Stimulated activated CD8-positive, alpha-beta memory T cell treated with anti-CD3 and anti-CD28 coated beads, Interleukin-12 subunit alpha, Interleukin-12 subunit beta, amount 100 ng/mL, for 24 hours (primary cell): Measurements from ENCODE around the gene RTN4.

Experiments
- DNase-seq: peaks from one replicate; pipeline ENCODE4 v3.0.0-alpha.2; 2020; ENCODE audit errors: extremely low read depth

The RTN4 gene

DNA sequence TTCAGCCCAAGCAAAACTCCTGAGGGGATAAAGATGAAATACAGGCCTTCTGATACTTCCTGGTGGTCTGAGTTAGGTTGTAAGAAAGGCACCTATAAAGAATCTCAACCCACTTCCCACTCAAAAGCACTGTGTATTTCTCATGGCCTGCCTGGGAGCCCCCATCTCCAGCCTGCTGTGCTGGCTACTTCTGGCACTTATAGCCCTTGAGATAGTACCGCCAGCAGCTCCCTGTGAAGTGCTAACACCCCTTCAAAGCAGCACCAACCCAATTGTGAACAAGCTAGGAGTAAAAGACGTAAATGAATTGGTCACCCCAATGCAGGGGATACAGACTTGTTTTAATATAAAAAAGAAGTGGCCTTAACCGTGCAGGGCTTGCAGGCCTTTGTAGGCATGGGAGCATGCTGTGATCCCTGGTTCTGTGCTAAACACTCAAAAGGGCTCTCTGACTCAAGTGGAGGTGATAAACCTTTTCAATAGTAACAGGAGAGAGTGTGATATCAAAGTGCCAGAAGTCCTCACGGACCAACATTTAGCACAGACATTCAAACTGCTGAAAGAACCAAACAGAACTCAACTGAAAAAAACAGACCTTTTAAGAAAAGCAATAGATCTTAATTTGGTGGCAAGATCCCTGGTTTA is 80.8 kb downstream of the RTN4 start:
- DNase-seq: no peak

DNA sequence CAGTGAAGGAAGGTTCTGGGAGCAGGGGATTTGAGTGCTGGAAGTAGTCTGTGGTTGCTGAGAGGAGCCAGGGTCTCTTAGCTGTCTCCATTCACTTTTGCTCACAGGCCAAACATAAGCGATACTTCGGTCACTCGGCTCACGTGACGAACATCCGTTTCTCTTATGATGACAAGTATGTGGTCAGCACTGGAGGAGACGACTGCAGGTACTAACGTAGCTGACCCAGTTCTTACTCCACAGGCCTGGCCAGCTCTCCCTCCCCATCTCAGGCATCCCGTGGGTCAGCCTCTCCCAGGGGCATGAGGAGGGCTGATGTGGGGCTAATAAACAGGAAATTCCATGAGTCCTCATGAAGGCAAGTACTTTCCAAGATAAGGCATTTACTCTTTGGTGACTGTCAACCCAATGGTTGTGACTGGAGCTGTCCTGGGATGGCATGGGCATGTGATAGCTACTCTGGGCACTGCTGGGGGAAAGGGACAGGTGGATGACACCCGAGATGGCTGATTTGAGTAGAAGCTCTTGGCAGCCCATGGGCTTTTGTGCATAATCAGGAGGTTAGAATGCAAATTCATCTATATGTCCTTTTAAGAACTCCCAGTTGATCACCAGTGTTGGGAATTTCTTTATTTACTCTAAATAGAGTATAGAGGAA is 81.6 kb downstream of the RTN4 start:
- no peak for DNase-seq

DNA sequence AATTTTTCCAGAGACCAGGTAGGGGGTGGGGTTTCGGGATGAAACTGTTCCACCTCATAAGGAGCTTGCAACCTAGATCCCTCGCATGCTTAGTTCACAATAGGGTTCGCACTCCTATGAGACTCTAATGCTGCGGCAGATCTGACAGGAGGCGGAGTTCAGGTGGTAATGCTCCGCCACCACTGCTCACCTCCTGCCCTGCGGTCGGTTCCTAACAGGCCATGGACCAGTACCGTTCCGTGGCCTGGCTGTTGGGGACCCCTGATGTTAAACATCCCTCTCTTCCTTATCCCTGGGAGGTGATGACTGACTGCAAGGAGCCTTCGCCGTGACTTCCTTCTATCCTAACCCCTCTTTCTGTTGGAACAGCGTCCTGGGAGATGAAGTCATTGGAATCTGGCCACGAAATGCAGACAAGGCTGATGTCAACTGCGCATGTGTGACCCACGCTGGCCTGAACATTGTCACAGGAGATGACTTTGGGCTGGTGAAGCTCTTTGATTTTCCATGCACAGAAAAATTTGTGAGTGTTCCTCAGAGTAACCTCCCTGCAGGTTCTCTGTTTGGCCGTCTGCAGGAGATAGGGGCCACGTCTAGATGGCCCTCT is 82.4 kb downstream of the RTN4 start:
- no peak for DNase-seq

DNA sequence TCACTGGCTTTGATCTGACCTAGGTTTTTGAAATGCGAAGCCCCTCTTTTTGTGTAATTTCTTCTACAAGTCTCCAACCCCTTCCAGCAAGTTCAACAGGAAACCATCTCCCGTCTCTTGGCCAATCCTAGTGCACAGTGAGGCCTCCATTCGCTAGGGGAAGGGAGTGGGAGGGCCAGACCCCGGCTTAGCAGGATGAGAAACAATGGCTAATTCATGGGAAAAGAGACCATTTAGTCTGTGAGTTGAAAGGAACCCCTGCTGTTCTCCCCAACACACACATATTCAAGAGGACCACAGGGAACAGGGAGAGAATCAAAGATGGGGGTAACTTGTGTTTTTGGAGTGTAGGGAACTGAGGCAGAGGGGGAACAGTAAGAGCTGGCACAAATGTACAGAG is 83.0 kb downstream of the RTN4 start:
- no peak for DNase-seq

DNA sequence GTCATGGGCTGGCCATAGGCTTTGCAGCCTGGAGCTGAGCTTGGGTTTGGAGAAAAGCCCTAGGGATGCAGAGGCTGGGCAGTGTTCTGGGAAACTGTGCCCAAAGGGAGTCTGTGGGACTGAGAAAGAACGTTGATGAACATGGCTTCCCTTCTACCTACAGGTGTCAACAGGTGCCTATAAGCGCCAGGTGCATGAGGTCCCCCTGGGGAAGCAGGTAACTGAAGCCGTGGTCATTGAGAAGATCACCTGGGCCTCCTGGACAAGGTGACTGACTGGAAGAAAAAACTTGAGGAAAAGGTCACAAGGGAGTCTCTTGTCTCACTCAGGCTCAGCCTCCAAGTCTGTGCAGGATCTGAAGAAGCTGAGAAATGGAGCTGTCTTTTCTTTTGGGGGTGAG is 83.4 kb downstream of the RTN4 start:
- DNase-seq: no peak

DNA sequence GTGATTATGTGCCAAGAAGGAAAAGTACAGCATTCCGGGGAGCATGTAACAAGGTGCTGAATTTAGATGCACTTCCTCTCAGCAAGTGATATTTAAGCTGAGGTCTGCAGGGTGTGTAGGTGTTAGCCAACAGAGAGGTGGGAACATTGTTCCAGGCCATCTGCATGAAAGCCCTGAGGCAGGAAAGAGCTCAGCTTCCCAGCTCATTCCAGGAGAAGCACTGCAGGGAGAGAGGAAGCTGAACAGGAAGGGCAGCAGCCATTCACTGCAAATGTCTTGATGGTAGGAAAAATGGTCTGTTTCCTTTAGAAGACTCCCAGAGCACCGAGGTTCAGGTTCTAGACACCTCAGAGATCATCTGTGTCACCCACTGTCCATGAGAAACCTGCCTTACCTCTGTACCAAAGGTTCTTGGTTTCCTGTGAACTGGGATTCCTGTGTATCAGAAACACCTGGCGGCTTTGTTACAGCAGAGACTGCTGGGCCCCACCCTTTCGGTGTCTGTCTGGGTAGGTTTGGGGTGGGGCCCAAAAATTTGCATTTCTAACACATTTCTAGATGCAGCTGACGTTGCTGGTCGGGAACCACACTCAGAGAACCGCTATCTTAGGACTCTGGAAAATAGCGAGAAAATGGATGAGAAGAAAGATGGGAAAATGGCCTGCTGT is 84.0 kb downstream of the RTN4 start:
- no peak for DNase-seq

DNA sequence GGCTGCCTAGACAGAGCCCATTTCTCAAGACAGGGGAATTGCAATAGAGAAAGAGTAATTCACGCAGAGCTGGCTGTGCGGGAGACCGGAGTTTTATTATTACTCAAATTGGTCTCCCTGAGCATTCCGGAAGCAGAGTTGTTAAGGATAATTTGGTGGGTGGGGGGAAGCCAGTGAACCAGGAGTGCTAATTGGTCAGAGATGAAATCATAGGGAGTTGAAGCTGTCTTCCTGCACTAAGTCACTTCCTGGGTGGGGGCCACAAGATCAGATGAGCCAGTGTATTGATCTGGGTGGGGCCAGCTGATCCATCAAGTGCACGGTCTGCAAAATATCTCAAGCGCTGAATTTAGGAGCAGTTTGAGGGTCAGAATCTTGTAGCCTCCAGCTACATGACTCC is 84.8 kb downstream of the RTN4 start:
- no peak for DNase-seq

DNA sequence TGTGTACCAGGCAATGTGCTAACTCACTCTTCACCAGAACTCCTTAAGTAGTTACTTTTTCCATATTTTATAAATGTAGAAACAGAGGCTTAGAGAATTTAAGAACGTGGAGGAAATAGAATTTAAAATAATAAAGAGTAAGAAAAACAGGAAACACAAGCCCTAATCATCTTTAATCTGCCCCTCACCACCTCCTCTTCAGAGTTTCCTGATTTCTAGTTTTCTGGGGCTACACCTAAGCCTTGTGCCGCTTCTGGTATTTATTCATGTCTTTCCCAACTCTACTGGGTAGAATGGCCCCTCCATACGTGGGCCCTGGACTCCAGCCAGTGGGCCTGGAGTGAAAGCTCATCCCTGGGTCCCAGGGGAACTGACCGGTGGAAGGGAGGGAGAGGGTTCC is 85.4 kb downstream of the RTN4 start:
- no peak for DNase-seq

DNA sequence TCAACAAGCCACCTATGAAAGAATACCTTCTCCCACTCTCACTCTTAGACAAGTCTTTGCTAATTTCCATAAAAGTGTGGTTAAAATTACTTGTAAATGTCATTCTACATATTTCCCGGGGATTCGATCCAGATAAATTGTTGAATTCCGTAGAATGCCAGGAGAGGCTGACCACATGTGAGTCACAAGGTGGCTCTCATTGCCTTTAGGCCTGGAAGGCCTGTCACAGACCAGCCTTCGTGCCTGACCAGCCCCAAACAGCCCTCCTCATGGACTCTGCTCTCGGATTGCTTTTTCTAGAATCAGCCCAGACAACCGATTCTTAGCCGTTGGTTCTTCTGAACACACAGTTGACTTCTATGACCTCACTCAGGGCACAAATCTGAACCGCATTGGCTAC is 86.0 kb downstream of the RTN4 start:
- no peak for DNase-seq

DNA sequence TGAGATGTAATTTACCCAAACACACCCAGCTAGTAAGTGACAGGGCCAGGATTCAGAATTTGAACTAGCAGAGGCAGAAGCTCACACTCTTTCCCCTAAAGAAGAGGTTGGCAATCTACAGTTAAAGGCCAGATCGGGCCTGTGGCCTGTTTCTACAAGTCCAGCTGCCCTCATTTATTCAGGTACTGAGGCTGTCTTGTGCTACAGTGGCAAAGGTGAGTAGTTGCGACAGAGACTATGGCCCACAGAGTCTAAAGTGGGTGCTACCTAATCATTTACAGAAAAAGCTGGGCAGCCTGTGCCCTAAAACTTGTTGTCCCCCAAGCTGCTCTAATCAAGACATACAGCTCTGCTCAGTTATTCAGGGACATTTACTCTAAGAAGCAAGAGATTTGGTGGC is 86.8 kb downstream of the RTN4 start:
- no peak for DNase-seq

DNA sequence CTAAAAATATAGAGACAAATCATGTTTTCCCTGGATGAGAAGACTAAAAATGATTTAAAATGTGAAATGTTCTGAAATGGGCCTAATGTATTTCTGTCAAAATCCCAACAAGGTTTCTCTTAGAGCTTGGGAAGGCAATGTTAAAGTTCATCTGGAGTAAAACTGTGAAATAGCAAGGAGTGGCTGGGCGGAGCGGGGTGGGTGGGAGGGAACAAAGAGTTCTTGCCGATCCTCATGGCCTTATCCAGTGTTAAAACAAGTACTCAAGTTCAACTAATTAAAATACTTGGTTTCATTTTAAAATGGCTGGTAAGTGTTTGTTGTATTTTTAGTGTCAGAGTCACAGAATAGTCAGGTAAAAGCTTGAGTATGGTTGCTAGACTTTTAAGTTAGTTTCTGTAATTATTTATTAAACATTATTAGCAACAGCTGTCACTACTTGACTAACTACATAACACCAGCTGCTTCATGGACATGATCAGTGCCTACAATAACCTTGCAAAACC is 87.3 kb downstream of the RTN4 start:
- DNase-seq: no peak

DNA sequence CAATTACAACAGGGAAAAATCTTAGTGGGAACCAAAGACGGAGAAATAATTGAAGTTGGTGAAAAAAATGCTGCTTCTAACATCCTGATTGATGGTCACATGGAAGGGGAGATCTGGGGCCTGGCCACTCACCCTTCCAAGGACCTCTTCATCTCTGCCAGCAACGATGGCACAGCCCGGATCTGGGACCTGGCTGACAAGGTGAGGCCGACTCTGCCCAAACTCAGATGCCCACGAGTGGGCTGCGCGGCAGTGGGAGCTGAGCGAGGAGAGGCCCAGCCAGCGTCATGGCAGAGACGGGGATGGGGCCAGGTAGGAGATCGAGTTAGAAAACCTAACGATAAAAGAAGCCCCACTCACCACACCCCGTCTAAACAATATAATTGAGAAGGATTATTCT is 87.7 kb downstream of the RTN4 start:
- DNase-seq: no peak

DNA sequence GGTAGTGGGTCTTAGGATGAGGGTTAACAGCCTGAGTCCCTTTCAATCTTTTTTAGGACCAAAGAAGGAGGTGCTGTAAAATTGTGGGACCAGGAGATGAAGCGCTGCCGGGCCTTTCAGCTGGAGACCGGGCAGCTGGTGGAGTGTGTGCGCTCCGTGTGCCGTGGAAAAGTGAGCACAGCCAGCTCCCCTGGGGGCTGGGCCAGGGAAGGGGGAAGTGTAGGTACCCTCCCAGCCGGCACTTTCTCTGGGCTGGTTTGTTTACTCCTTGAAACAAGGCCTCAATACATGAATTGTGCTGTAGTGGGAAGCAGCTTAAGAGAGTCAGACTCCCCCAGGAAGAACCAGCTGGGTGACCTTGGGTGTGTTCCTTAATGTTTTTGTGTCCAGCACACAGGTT is 90.1 kb downstream of the RTN4 start:
- no peak for DNase-seq

DNA sequence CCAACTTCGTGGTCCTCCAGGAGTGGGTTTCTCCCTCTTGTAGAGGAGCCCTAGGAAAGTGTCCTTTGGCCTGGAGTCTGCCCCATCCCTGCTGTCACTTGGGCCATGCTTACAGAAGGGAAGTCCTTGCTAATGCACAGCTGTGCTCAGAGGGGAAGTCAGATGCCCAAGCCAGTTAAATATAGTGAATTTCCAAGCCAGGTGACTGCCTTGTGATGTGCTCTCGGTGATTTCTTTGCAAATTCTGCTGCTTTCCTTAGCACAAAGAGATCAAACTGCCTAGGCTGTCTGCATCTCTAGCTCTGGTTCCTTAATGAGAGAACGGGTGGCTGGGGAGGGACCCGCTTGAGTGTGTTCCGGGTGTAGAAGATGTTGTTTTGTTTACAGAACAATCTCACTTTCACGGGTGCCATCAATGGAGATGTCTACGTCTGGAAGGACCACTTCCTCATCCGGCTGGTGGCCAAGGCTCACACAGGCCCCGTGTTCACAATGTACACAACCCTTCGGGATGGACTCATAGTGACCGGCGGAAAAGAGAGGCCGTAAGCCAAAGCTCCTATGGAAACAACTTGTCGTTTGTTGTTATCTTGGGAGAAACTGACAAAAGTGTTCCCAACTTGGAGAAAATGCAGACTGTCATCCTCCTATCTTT is 91.4 kb downstream of the RTN4 start:
- DNase-seq: no peak

DNA sequence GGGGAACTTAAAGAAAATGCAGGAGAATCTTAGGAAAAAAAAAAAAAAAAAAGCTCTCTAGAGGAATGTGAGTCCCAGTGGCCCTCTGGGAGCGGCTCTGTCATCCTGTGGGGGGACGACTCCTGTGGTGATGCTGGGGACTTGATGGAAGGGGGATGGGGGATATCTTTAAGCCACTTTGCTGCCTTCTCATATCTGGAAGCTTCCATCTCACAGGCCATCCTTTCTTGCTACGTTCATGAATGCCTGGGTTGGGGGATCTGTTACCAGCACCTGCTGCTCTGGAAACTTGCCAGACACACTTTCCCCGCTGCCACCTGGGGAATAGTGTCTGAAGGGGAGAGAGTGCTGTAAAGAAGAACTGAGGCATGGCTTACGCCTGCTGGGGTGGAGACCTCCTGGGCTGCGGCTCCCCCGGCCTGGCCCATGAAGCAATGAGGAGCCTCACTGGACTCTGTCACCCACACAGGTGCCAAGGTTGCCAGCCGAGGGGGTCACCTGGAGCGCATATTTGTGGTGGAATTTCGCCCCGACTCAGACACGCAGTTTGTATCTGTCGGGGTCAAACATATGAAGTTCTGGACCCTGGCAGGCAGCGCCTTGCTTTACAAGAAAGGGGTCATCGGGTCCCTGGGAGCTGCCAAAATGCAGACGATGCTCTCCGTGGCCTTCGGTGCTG is 92.8 kb downstream of the RTN4 start:
- DNase-seq: no peak

DNA sequence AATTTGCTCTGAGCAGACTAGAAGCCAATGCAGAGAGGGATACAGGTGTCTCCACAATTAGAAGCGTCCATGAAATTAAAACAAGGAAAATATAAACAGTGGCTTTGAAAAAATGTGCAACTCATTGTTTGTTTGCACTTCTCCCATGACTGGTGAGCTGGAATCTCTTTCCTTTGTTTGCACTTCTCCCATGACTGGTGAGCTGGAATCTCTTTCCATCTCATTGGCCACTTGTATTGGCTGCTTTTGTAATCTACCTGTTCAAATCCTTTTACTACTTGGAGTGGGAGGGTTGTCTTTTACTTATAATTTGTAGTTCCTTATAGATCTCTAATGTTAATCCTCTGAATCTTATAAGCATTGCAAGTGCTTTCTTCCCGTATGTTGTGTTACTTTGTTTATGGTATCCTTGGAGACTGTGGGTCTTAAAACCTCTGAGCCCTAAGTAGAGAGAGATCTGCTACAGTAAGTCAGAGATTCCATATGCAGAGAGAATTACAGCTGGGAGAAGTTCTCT is 94.1 kb downstream of the RTN4 start:
- DNase-seq: no peak

DNA sequence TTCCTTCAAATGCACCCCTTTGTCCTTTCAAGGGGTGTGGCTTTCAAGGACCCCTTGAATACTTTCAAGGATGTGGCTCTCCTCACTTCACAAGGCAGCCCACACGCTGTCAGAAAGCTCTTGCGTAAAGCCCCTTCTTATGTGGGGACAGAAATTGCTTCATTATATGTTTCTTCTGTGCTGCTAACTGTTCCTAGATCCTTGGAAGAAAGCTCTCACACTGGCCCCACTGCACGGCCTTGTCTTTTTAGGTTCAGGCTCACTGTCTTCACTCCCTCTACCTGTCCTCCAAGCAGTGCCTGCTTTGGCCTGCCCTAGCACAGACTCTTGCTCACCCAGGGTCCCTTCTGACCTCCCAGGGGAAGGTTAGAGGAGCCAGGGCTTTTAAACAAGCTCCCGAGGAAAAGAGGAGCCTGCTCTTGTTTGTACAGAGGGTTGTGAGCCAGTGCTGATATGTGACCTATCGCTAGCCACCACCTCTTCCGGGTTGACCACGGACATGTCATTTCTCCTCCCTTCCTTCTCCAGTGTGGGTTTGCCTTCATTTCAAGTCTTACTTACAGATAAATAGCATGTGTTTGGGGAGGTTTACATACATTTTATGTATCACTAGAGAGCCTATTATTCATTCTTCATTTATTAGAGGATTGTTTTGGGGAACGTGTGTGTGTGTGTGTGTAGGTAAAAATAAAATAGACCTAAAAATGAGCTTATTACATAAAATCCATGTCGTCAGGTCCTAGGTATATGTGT is 94.7 kb downstream of the RTN4 start:
- DNase-seq: no peak

DNA sequence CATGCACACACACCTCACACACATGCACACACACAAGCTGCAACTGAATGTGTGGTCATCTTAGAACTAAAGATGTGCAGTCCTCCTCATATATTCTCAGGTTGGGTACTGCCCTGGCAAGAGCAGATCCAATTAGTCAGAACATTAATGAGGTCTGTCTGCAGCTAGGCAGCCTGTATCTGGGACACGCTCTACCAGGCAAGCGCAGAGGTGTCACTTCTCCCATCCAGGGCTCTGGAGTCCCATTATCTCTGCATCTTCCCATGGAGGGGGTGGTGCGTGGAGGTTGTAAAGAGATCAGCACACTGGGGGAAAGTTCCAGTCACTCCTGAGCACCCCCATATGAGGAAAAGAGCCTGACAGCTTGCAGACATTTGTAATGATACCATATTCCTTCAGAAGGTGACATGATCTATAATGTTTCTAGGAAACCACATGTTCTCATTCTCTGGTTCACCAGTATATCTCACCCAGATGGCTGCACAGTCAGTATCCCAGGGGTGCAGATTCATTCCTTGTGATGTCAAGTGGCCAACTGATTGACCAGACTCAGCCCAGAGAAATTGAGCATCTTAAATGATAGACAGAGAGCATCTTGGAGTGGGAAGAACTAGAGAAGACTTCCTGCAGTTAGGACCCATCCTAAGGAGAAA is 95.4 kb downstream of the RTN4 start:
- DNase-seq: no peak

DNA sequence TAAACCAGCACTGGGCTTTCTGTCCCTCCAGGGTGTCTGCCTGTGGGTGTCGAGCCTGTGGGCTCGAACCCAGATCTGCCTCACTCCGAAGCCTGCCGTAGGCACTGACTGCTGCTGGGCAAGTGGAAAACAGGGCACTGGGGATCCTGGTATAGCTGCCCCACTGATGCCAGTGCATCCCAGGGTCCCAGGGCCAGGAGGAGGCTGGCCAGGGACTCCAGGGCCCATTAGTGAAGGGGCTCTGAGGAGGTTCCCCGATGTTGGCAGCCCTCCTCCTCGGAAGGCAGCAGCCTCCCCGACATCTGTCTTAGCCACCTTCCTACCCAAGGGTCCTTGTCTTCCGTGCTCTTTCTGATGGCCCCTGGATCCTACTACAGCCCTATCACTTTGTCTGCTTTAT is 96.1 kb downstream of the RTN4 start:
- no peak for DNase-seq

DNA sequence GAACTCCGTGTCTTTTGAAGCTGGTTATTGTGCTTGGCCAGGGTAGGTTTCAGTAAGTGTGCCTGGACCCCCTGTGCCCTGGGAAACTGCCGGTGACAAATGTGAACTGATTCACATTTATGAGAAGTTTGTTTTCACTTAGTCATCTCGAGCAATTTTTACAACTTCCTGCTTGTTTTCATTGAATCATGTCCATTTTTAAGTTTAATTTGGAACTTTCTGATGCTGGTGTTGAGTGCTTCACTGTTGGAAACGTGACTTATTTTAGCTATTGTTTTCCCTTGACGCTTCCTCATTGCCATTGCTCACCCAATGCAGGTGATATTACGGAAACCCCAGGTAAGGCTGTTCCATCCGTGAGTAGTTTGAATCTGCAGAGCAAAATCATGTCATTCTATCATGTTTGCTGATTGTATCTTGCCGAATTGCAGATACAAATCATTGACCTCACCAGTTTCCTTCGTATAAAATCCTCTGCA is 97.2 kb downstream of the RTN4 start:
- no peak for DNase-seq
